Left ventricle myocardium superior (tissue), 1 donor: Measurements from ENCODE around the gene PNO1. TPM values are rescaled to one million over a fixed set of nuclear protein-coding genes. Genes with fewer than 3 reads are reported as not detected.
"Not testable (repeated sequence)": the region's sequence is repeated elsewhere in the genome, so short reads cannot be mapped to it uniquely, and the experiment has no call there.

Experiments used
- ATAC-seq: fragments of 200-7000 bp; cut with Tn5 transposase; one replicate; pipeline ENCODE4 v1.9.1; 2020; ENCODE audit warnings: mild to moderate bottlenecking, moderate library complexity
- DNase-seq: peaks from one replicate; pipeline ENCODE4 v3.0.0-alpha.2; 2020
- intact Hi-C: fragments of 100-400 bp; cut with micrococcal nuclease; formaldehyde crosslinking; loops from one replicate; pipeline ENCODE4 v1.11.0; 2022
- long read RNA-seq: library from polyadenylated mRNA; unstranded; transcript quantifications from one replicate; pipeline ENCODE4 v2.0.0, GENCODE V29; 2021
- total RNA-seq: library from RNA; stranded (reverse); fragmentation: NEBNext Ultra II Directional; extraction: Animal tissue kit (Norgen Biotek cat#: 25700); gene quantifications from one replicate; pipeline ENCODE4 v1.2.1, GENCODE V29; 2021
- donor health status: DM: no; HTN: yes; CAD: no; lungs with severe emphysema.

The PNO1 gene
- total RNA-seq = 7.4 TPM
- long read RNA-seq, transcript PNO1-201 (7 exons, 2,286 nt) = major isoform, 34 of 36 reads
- long read RNA-seq, partial matches to known transcripts = 2 of 36 reads
- long read RNA-seq, other reads (novel, unspliced or antisense) = 0 of 36 reads

- intact Hi-C loops = no loop called here
- ATAC-seq = peak; percentile 98
- peak; percentile 95 for DNase-seq
Observed at GRCh38 chr2:68157402-68158133, at the start of gene PNO1. TSS of gene PNO1 (plus strand) at chr2:68157888. CDS start at chr2:68157935, 47 bp downstream.

GRCh38 chr2:68108120-68108519, 49.6 kb upstream of the PNO1 start:
- no peak for DNase-seq
- intact Hi-C loops = no loop called here
- no peak for ATAC-seq

- ATAC-seq (no peak), DNase-seq (no peak)
- intact Hi-C loops = no loop called here
Observed at GRCh38 chr2:68110102-68110501, 47.6 kb upstream of the PNO1 start.

DNA sequence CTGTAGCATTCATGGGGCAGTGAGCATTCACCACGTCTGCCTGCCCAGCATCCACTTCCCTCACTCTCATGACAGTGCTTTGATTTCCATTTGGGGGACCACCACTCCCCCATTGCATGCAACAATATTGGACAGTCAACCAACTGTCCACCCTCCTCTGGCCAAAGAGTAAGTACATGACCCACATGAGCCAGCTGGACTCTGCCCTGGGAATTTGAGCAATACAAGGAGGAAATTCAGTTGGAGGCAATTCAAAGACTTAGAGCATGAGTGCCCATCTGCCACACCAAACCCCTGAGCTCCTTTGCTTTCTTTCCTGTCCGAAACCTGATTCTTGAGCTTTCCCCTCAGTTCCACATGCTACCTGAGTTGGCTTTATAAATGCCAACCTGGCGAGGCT, 41.7 kb upstream of the PNO1 start:
- no peak for DNase-seq
- no peak for ATAC-seq
- intact Hi-C loops = no loop called here

- ATAC-seq, DNase-seq, intact Hi-C loops: not testable (repeated sequence)
Observed at GRCh38 chr2:68117922-68118321, 39.8 kb upstream of the PNO1 start.

DNA sequence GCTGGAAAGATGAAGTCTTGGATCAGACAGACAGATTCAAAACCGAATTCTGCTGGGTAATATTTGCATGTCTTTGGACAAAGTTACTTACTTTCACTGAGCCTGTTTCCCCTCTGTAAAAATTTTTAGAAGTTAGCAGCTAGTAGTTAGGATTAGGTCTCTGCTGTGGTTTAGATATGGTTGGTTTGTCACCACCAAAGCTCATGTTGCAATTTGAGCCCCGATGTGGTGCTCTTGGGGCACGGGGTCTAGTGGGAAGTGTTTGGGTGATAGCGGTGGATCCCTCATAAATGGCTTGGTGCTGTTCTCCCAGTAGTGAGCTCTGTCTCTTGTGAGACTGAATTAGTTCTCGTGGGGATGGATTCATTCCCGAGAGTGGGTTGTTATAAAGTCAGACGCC, 38.9 kb upstream of the PNO1 start:
- DNase-seq (no peak), ATAC-seq (no peak)
- intact Hi-C loops = no loop called here

DNA sequence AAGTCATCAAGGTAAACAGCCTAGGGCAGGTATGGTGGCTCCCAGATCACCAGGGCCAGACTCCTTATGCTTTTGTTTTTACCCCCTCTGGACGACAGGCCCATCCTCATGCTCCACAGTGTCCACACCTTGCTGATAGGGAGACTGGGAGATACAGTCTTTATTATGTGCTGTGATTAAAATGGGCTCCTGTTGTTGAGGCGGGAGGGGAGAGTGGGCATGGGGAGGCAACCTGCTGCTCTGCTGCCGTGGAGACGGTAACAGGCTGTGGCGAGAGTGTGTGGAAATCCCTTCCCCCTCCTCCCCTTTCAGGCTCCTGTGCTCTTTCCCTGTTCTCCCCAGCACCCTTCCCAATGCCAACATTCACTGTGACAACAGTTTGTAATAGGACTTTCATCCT, 38.2 kb upstream of the PNO1 start:
- no peak for ATAC-seq
- intact Hi-C loops = no loop called here

GRCh38 chr2:68121873-68122679, 35.6 kb upstream of the PNO1 start:
- peak; percentile 80 for ATAC-seq
- intact Hi-C loops = loop anchor here (5.0 kb wide), 1 partner anchor 160 kb away; no protein-coding TSS in a partner anchor
- DNase-seq = peak; percentile 91

More for the DNA sequence above, 38.2 kb upstream of the PNO1 start:
- DNase-seq = no peak

- intact Hi-C loops = loop anchor here (5.0 kb wide), 1 partner anchor 160 kb away; no protein-coding TSS in a partner anchor
- no peak for ATAC-seq
- DNase-seq = no peak
Observed at GRCh38 chr2:68122680-68122964, 35.1 kb upstream of the PNO1 start.

DNA sequence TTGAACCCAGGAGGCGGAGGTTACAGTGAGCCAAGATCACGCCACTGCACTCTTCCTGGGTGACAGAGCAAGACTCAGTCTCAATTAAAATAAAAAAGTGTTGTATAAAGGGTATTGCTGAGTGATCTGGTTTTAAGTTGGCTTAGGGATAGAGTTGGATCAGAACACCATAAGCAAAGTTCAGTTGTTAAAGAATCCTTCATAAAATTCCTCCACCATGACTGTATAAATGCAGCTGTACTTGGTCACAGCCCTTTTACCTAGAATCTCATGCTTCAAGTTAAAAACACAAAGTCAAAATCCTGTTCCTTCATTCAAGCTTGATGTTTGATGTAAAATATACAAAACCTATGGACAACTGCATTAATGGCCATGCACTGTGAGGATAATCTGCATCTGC, 33.4 kb upstream of the PNO1 start:
- intact Hi-C loops = loop anchor here (5.0 kb wide), 1 partner anchor 158 kb away; no protein-coding TSS in a partner anchor
- no peak for DNase-seq
- no peak for ATAC-seq

GRCh38 chr2:68125821-68126220, 31.9 kb upstream of the PNO1 start:
- no peak for DNase-seq
- intact Hi-C loops = no loop called here
- ATAC-seq = no peak

DNA sequence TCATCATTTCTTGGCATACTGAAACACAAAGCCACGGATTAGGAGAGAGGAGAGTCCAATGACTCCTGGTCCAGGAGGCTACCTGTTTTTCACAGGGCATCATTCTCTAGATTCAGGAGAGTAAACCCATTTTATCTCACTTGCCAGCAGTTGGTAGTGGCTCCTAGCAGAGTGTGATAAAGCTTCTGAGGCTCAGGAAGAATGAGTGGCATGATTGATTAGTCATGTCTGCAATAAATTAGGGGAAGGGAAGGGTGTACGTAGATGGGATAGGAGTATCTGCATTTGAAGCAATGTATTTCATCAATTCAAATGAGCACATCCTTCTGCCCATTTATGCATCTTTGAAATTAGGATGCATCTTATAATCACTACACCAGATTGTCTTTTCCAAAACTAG, 31.1 kb upstream of the PNO1 start:
- ATAC-seq (no peak), DNase-seq (no peak)
- intact Hi-C loops = no loop called here

- DNase-seq (no peak), ATAC-seq (no peak)
- intact Hi-C loops = no loop called here
Observed at GRCh38 chr2:68127358-68128242, 30.1 kb upstream of the PNO1 start.

DNA sequence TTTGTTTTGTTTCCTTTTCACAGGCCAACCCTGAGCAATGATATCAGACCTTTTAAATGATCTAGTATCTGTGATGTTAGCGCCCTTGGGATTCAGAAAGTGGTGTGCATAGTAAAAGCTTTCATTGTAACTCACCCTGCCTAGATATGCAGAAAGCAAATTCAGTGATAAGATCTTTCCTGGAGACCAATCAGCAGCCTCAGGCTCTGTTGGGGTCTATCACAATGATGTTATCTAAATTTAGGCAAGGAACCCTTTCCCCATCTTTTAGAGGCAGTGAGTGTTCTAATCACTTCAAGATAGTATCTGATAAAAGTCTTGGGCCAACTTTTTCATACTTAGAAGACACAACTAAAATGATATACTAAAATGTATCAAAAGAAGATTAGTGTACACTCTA, 23.6 kb upstream of the PNO1 start:
- intact Hi-C loops = no loop called here
- ATAC-seq (no peak), DNase-seq (no peak)

DNA sequence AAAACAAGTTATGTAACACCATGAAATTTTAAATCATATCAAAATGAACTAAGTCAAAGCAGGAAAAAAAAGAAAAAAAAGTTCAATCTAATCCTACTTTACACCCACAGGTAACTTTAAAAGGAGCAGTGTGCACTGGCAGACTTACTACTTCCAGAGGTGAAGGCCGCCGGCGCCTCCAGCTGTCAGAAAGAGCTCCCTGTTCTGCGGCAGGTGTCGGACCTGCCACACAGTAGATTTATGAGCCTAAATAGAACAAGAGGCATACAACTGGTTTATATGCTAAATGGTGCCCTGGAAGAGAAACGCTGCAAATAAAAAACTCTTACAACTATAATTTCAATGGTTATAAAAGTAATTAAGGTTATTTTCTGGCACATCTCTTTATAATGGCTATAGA, 23.1 kb upstream of the PNO1 start:
- ATAC-seq (no peak), DNase-seq (no peak)
- intact Hi-C loops = no loop called here

DNA sequence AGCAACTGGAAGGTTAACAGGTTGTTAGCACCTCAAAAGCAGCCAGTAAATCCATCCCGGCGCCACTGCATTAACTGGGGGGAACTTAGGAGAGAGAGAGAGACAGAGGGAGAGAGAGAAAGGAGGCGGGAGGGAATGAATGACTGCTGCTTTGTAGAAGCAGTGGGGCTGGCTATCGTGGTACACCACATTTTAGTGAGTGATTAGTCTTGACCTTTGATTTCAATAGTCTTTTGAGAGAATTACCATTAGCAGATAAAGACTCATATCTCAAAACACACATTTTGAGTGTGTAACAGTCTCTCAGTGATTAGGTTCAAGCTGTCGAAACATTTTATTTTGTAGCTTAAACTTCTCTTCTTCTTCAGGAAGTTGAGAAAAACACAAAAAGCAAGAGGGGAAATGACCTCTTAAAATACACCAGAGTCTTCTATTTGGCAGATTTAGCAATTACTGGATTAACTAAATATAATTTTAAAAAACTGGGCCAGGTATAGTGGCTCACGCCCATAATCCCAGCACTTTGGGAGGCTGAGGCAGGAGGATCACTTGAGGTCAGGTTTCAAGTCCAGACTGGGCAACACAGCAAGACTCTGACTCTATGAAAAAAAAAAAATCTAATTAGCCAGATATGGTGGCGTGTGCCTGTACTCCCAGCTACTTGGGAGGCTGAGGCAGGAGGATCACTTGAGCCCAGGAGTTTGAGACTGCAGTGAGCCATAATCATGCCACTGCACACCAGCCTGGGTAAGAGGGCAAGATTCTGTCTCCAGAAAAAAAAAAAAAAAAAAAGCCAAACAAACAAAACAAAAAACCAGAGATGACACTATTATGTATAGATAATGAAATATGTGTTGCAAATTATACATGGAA, 22.0 kb upstream of the PNO1 start:
- DNase-seq (no peak), ATAC-seq (no peak)
- intact Hi-C loops = no loop called here

GRCh38 chr2:68141875-68142274, 15.8 kb upstream of the PNO1 start:
- intact Hi-C loops = no loop called here
- no peak for ATAC-seq
- no peak for DNase-seq

GRCh38 chr2:68151037-68151436, 6.7 kb upstream of the PNO1 start:
- intact Hi-C loops = no loop called here
- DNase-seq (no peak), ATAC-seq (no peak)
